HG03025 (cell line): Measurements from ENCODE around the gene SYNE1.
"Not testable (repeated sequence)": the region's sequence is repeated elsewhere in the genome, so short reads cannot be mapped to it uniquely, and the experiment has no call there.

Experiments
- ATAC-seq: cut with Tn5 transposase; IDR thresholded peaks from one replicate; pipeline ENCODE4 v1.9.1; 2021; ENCODE audit warnings: mild to moderate bottlenecking, moderate library complexity; ENCODE audit not compliant: unreplicated experiment, low FRiP score

SYNE1 gene

GRCh38 chr6:152632121-152632782 is 4.9 kb downstream of the SYNE1 start:
- no peak for ATAC-seq

- no peak for ATAC-seq
Measured at GRCh38 chr6:152631376-152631775, 5.8 kb downstream of the SYNE1 start.

- no peak for ATAC-seq
Measured at GRCh38 chr6:152630832-152631231, 6.3 kb downstream of the SYNE1 start.

- no peak for ATAC-seq
Measured at GRCh38 chr6:152625213-152625612, 11.9 kb downstream of the SYNE1 start.

GRCh38 chr6:152614776-152615175 is 22.4 kb downstream of the SYNE1 start:
- ATAC-seq, result not testable (repeated sequence)

- ATAC-seq, result no peak
Measured at GRCh38 chr6:152609125-152609670, 28.0 kb downstream of the SYNE1 start.

- no peak for ATAC-seq
Measured at GRCh38 chr6:152605941-152606340, 31.2 kb downstream of the SYNE1 start.

- no peak for ATAC-seq
Measured at GRCh38 chr6:152605342-152605741, 31.8 kb downstream of the SYNE1 start.

- ATAC-seq, result no peak
Measured at GRCh38 chr6:152603911-152604310, 33.3 kb downstream of the SYNE1 start.

GRCh38 chr6:152600022-152600421 is 37.1 kb downstream of the SYNE1 start:
- no peak for ATAC-seq

- no peak for ATAC-seq
Measured at GRCh38 chr6:152598901-152599537, 38.1 kb downstream of the SYNE1 start.

- no peak for ATAC-seq
Measured at GRCh38 chr6:152598421-152598820, 38.7 kb downstream of the SYNE1 start.

GRCh38 chr6:152596726-152597125 is 40.4 kb downstream of the SYNE1 start:
- ATAC-seq, result no peak

GRCh38 chr6:152595499-152595898 is 41.7 kb downstream of the SYNE1 start:
- ATAC-seq, result no peak

GRCh38 chr6:152594701-152595100 is 42.5 kb downstream of the SYNE1 start:
- no peak for ATAC-seq

- ATAC-seq, result no peak
Measured at GRCh38 chr6:152588456-152588855, 48.7 kb downstream of the SYNE1 start.

GRCh38 chr6:152587473-152587872 is 49.7 kb downstream of the SYNE1 start:
- no peak for ATAC-seq

GRCh38 chr6:152585236-152585635 is 51.9 kb downstream of the SYNE1 start:
- no peak for ATAC-seq

- ATAC-seq, result no peak
Measured at GRCh38 chr6:152583888-152584287, 53.3 kb downstream of the SYNE1 start.

- no peak for ATAC-seq
Measured at GRCh38 chr6:152576525-152576924, 60.6 kb downstream of the SYNE1 start.

- no peak for ATAC-seq
Measured at GRCh38 chr6:152575621-152576150, 61.5 kb downstream of the SYNE1 start.

GRCh38 chr6:152575161-152575560 is 62.0 kb downstream of the SYNE1 start:
- ATAC-seq, result no peak
